Caco-2 (cell line): ENCODE results near the gene ARSD. TPM values are rescaled to one million over a fixed set of nuclear protein-coding genes. Genes with fewer than 3 reads are reported as not detected.

Experiments
- BruUV-seq: library from RNA; stranded (reverse); fragments of 400-500 nt; replicated peaks from 2 replicates; lab custom pipeline; 2021; lab: Mats Ljungman, UMichigan
- CTCF ChIA-PET: fragments of 300-600 bp; sonication (Branson Sonifier 250); formaldehyde crosslinking; loops from one replicate; lab custom pipeline; 2022; ENCODE audit warnings: antibody characterized with exemption; lab: Charles Lee
- POLR2A ChIA-PET: fragments of 300-600 bp; sonication (Branson Sonifier 250); formaldehyde crosslinking; loops from one replicate; lab custom pipeline; 2022; ENCODE audit warnings: antibody characterized with exemption; lab: Charles Lee
- DNase-seq, 2 experiments: peaks; one replicate each; pipeline versions ENCODE4 v3.0.0 to v3.0.0-alpha.2; 2020 to 2022
- H3K27me3 ChIP-seq: replicated peaks from 2 replicates; pipeline ENCODE4 v1.6.0; 2011; ENCODE audit warnings: low read length; ENCODE audit not compliant: control insufficient read depth, insufficient read depth
- H3K36me3 ChIP-seq: 2 replicates; pipeline ENCODE4 v1.5.1; 2011; ENCODE audit warnings: low read length; ENCODE audit not compliant: control insufficient read depth, insufficient read depth
- H3K4me1 ChIP-seq: fragments of 250-450 bp; sonication (Bioruptor Pico); 2 replicates; pipeline ENCODE4 v1.5.1; 2020; ENCODE audit warnings: mild to moderate bottlenecking
- H3K4me3 ChIP-seq: 2 replicates; pipeline ENCODE4 v1.5.1; 2011; ENCODE audit warnings: low read depth, mild to moderate bottlenecking, control low read depth, low read length
- H3K9me3 ChIP-seq: fragments of 250-450 bp; sonication (Bioruptor Pico); 2 replicates; pipeline ENCODE4 v1.5.1; 2020; ENCODE audit warnings: mild to moderate bottlenecking, moderate library complexity
- H3K27ac Mint-ChIP-seq: one replicate; pipeline ENCODE4 v1.8.0; 2022; ENCODE audit warnings: mixed read lengths; ENCODE audit not compliant: unreplicated experiment
- H3K27me3 Mint-ChIP-seq: one replicate; pipeline ENCODE4 v1.8.0; 2022; ENCODE audit warnings: mixed read lengths; ENCODE audit not compliant: insufficient read depth, unreplicated experiment
- H3K36me3 Mint-ChIP-seq: one replicate; pipeline ENCODE4 v1.8.0; 2022; ENCODE audit warnings: mild to moderate bottlenecking, mixed read lengths; ENCODE audit not compliant: insufficient read depth, unreplicated experiment
- H3K4me1 Mint-ChIP-seq: one replicate; pipeline ENCODE4 v1.8.0; 2022; ENCODE audit warnings: low read depth, mixed read lengths; ENCODE audit not compliant: unreplicated experiment
- H3K4me3 Mint-ChIP-seq: one replicate; pipeline ENCODE4 v1.8.0; 2022; ENCODE audit warnings: mild to moderate bottlenecking, moderate library complexity, mixed read lengths; ENCODE audit not compliant: unreplicated experiment
- H3K9me3 Mint-ChIP-seq: one replicate; pipeline ENCODE4 v1.8.0; 2022; ENCODE audit warnings: mixed read lengths; ENCODE audit not compliant: unreplicated experiment
- intact Hi-C: fragments of 100-400 bp; cut with micrococcal nuclease; formaldehyde crosslinking; loops from one replicate; pipeline ENCODE4 v1.10.0; 2022; ENCODE audit not compliant: unreplicated experiment
- total RNA-seq: library from RNA; stranded (reverse); gene quantifications from 2 replicates; pipeline ENCODE4 v1.2.3, GENCODE V29; 2022
- TF ChIP-seq, protein P1 (sequence below), 2 experiments: fragments of 200-600 bp in 1 of 2; IDR thresholded peaks; 1 replicate in 1 of 2; 2 replicates in 1 of 2; pipeline versions ENCODE4 v1.5.1 to v1.8.0; 2011 to 2022; ENCODE audit warnings: antibody characterized with exemption in 1 of 2, control low read depth in 1 of 2, inconsistent platforms in 1 of 2, low read depth in 1 of 2, low read length in 1 of 2, mild to moderate bottlenecking in 1 of 2, moderate library complexity in 1 of 2; ENCODE audit not compliant: insufficient read depth in 1 of 2, severe bottlenecking in 1 of 2, unreplicated experiment in 1 of 2

Gene ARSD
- total RNA-seq, 1 experiment from 2014 or later = 5.8 TPM

GRCh38 chrX:2863646-2864045, 65.5 kb downstream of the ARSD start:
- ChIA-PET CTCF (no interaction called here), POLR2A (no interaction called here)
- BruUV-seq = no TSS peak
- H3K4me3 ChIP-seq = no peak overlapping the region
- H3K4me1 ChIP-seq = no peaks in the 10 kb centered on the region
- no peaks in the 10 kb centered on the region for H3K36me3 ChIP-seq
- H3K4me3 Mint-ChIP-seq = no peak overlapping the region
- H3K27ac Mint-ChIP-seq = no peak overlapping the region
- H3K27me3 ChIP-seq = no peaks in the 10 kb centered on the region
- intact Hi-C loops = no loop called here
- no peaks in the 10 kb centered on the region for H3K27me3 Mint-ChIP-seq
- no peaks in the 10 kb centered on the region for H3K9me3 ChIP-seq
- TF ChIP-seq, protein P1, sequence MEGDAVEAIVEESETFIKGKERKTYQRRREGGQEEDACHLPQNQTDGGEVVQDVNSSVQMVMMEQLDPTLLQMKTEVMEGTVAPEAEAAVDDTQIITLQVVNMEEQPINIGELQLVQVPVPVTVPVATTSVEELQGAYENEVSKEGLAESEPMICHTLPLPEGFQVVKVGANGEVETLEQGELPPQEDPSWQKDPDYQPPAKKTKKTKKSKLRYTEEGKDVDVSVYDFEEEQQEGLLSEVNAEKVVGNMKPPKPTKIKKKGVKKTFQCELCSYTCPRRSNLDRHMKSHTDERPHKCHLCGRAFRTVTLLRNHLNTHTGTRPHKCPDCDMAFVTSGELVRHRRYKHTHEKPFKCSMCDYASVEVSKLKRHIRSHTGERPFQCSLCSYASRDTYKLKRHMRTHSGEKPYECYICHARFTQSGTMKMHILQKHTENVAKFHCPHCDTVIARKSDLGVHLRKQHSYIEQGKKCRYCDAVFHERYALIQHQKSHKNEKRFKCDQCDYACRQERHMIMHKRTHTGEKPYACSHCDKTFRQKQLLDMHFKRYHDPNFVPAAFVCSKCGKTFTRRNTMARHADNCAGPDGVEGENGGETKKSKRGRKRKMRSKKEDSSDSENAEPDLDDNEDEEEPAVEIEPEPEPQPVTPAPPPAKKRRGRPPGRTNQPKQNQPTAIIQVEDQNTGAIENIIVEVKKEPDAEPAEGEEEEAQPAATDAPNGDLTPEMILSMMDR (IDR thresholded peaks at IDR 0.05; ENCODE audit: insufficient read depth in 1 of 2, low read depth in 1 of 2, low read length in 1 of 2, severe bottlenecking in 1 of 2, unreplicated experiment in 1 of 2) = no peak
- H3K36me3 Mint-ChIP-seq = peaks cover 48% of the 10 kb centered on the region
- peak in 1 of 2 experiments; percentile 10 for DNase-seq
- H3K9me3 Mint-ChIP-seq = no peaks in the 10 kb centered on the region
- H3K4me1 Mint-ChIP-seq = no peaks in the 10 kb centered on the region

DNA sequence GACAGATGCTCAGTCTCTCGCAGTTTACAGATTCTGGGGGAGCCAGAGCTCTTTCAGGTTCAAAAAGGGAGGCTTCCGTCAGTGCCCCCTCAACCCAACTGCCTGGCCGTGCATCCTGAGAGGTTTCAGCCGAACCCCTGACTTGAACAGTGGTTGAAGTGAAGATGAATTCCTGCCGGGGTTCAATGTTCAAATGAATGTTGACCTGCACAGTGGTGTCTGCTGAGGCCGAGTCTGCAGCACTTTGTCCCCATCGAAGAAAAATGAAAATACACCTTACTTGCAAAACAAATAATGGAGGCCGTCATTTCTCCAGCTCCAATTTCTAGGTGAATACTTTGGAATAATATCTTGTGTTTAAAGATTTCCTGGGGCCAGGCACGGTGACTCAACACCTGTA, 66.7 kb downstream of the ARSD start:
- no peaks in the 10 kb centered on the region for H3K9me3 Mint-ChIP-seq
- no peak for DNase-seq
- H3K4me1 Mint-ChIP-seq = no peaks in the 10 kb centered on the region
- H3K27me3 Mint-ChIP-seq = no peaks in the 10 kb centered on the region
- no TSS peak for BruUV-seq
- CTCF ChIA-PET = no interaction called here
- Histone ChIP-seq H3K4me3 (no peak overlapping the region), H3K9me3 (no peaks in the 10 kb centered on the region), H3K27me3 (no peaks in the 10 kb centered on the region), H3K4me1 (no peaks in the 10 kb centered on the region), H3K36me3 (no peaks in the 10 kb centered on the region)
- H3K36me3 Mint-ChIP-seq = peaks cover 57% of the 10 kb centered on the region
- TF ChIP-seq, protein P1 (IDR thresholded peaks at IDR 0.05; ENCODE audit: insufficient read depth in 1 of 2, low read depth in 1 of 2, low read length in 1 of 2, severe bottlenecking in 1 of 2, unreplicated experiment in 1 of 2) = no peak
- intact Hi-C loops = no loop called here
- H3K27ac Mint-ChIP-seq = no peak overlapping the region
- POLR2A ChIA-PET = no interaction called here
- no peak overlapping the region for H3K4me3 Mint-ChIP-seq

DNA sequence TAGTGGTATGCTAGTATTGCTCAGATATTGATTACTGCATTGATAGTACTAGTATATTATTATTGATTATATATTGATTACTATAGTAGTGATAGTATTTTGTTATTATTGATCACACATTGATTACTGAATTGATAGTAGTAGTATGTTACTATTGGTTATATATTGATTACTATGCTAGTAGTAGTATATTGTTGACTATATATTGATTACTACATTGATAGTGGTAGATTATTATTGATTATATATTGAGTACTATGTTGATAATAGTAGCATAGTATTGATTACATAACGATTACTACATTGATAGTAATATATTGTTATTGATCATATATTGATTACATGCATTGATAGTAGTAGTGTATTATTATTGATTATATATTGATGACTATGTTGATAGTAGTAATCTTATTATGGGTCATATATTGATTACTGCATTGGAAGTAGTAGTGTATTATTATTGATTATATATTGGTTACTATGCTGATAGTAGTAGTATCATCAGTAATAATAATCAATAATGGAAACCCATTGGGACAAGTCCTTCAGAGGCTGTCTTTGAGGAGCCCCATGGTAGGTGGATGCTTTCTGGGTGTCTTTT, 69.8 kb downstream of the ARSD start:
- H3K4me3 Mint-ChIP-seq = no peak overlapping the region
- H3K27me3 Mint-ChIP-seq = no peaks in the 10 kb centered on the region
- no peak overlapping the region for H3K4me3 ChIP-seq
- no peaks in the 10 kb centered on the region for H3K4me1 ChIP-seq
- no peaks in the 10 kb centered on the region for H3K9me3 Mint-ChIP-seq
- no peaks in the 10 kb centered on the region for H3K27me3 ChIP-seq
- H3K36me3 ChIP-seq = no peaks in the 10 kb centered on the region
- H3K4me1 Mint-ChIP-seq = no peaks in the 10 kb centered on the region
- DNase-seq = no peak
- ChIA-PET CTCF (no interaction called here), POLR2A (no interaction called here)
- no peak overlapping the region for H3K27ac Mint-ChIP-seq
- no TSS peak for BruUV-seq
- peaks cover 47% of the 10 kb centered on the region for H3K36me3 Mint-ChIP-seq
- TF ChIP-seq, protein P1 (IDR thresholded peaks at IDR 0.05; ENCODE audit: insufficient read depth in 1 of 2, low read depth in 1 of 2, low read length in 1 of 2, severe bottlenecking in 1 of 2, unreplicated experiment in 1 of 2) = no peak
- intact Hi-C loops = no loop called here
- no peaks in the 10 kb centered on the region for H3K9me3 ChIP-seq
